Tibial nerve (tissue), 4 donors: ENCODE results near the gene PITPNM2. TPM values are rescaled to one million over a fixed set of nuclear protein-coding genes. Genes with fewer than 3 reads are reported as not detected.

ENCODE experiments used
- DNase-seq, 2 donors: peaks; one replicate each; pipeline ENCODE4 v3.0.0-alpha.2; 2019; ENCODE audit warnings: low spot score in 2 of 2
- H3K27ac ChIP-seq, 4 donors: fragments of 200-600 bp; sonication (generic) in 3 of 4; one replicate each; pipeline ENCODE4 v1.5.1; 2017 to 2019; ENCODE audit warnings: mild to moderate bottlenecking in 1 of 4
- H3K27me3 ChIP-seq, 2 donors: fragments of 200-600 bp; sonication (generic) in 1 of 2; one replicate each; pipeline versions ENCODE4 v1.5.1 to v1.6.0; 2017 to 2019
- H3K36me3 ChIP-seq, 3 donors: fragments of 200-600 bp; sonication (generic); one replicate each; pipeline ENCODE4 v1.5.1; 2018 to 2019
- H3K4me1 ChIP-seq, 4 donors: fragments of 200-600 bp; sonication (generic) in 3 of 4; one replicate each; pipeline ENCODE4 v1.5.1; 2017 to 2019
- H3K4me3 ChIP-seq, 4 donors: fragments of 200-600 bp; sonication (generic) in 3 of 4; one replicate each; pipeline ENCODE4 v1.5.1; 2017 to 2019; ENCODE audit warnings: mild to moderate bottlenecking in 1 of 4, moderate library complexity in 1 of 4
- H3K9me3 ChIP-seq, 4 donors: fragments of 200-600 bp; sonication (generic) in 3 of 4; one replicate each; pipeline ENCODE4 v1.5.1; 2017 to 2019
- EP300 ChIP-seq, 2 donors: sonication (generic); formaldehyde crosslinking; IDR thresholded peaks; one replicate each; pipeline ENCODE4 v1.6.1; 2017; ENCODE audit warnings: antibody characterized with exemption in 2 of 2, mild to moderate bottlenecking in 1 of 2
- POLR2A ChIP-seq, 2 donors: fragments of 450-650 bp; IDR thresholded peaks; one replicate each; pipeline ENCODE4 v1.6.1; 2017; ENCODE audit warnings: antibody characterized with exemption in 2 of 2, mild to moderate bottlenecking in 2 of 2, moderate library complexity in 2 of 2
- WGBS, 2 donors: methylation state at CpG; one replicate each; pipeline ENCODE4 v1.1.5; 2018; 5-methylcytosine and 5-hydroxymethylcytosine counted together
- total RNA-seq, 4 donors: library from RNA; depleted of rRNA; stranded (reverse); fragments of >200 nt; gene quantifications; one replicate each; pipeline ENCODE4 v1.1.0, GENCODE V29; 2016
- TF ChIP-seq, protein P1 (sequence below), 5 experiments: fragments of 200-600 bp in 3 of 5; fragments of 450-650 bp in 2 of 5; sonication (generic) in 3 of 5; IDR thresholded peaks; one replicate each; pipeline ENCODE4 v1.5.1; 2016 to 2019; ENCODE audit warnings: antibody characterized with exemption in 5 of 5, mild to moderate bottlenecking in 3 of 5, moderate library complexity in 2 of 5

Gene PITPNM2
- total RNA-seq, 4 donors from 2014 or later: 6.1 to 9.8 (median 9.0) TPM

DNA sequence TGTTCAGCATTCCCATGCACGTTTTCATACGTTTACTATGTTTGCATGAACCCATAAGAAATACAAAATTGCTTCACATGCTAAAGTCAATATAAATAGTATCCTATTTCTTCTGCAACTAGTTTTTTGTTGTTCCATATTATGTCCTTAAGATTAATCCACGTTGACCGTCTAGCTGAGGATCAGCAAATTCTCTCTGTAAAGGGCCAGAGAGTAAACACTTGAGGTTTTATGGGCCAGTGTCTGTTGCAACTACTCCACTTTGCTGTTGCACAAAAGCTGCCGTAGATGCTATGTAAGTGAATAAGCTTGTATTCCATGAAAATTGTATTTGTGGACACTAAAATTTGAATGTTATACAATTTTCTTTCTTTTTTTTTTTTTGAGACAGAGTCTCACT, 21.1 kb upstream of the PITPNM2 start:
- H3K4me3 ChIP-seq: no peak overlapping the region

GRCh38 chr12:123167329-123167728, 16.4 kb upstream of the PITPNM2 start:
- H3K36me3 ChIP-seq: peaks cover 0 to 45% (median 9%) of the 10 kb centered on the region in 3 donors
- no peak for DNase-seq
- no peak overlapping the region for H3K27ac ChIP-seq
- no peak overlapping the region for H3K4me3 ChIP-seq
- no peaks in the 10 kb centered on the region for H3K4me1 ChIP-seq
- WGBS, 2 donors: 46 to 47% methylated on average over 2 of the region's 2 CpGs
- no peaks in the 10 kb centered on the region for H3K27me3 ChIP-seq
- H3K9me3 ChIP-seq: no peaks in the 10 kb centered on the region
- TF ChIP-seq POLR2A (IDR thresholded peaks at IDR 0.05) (no peak), EP300 (IDR thresholded peaks at IDR 0.05) (no peak)
- TF ChIP-seq, protein P1, sequence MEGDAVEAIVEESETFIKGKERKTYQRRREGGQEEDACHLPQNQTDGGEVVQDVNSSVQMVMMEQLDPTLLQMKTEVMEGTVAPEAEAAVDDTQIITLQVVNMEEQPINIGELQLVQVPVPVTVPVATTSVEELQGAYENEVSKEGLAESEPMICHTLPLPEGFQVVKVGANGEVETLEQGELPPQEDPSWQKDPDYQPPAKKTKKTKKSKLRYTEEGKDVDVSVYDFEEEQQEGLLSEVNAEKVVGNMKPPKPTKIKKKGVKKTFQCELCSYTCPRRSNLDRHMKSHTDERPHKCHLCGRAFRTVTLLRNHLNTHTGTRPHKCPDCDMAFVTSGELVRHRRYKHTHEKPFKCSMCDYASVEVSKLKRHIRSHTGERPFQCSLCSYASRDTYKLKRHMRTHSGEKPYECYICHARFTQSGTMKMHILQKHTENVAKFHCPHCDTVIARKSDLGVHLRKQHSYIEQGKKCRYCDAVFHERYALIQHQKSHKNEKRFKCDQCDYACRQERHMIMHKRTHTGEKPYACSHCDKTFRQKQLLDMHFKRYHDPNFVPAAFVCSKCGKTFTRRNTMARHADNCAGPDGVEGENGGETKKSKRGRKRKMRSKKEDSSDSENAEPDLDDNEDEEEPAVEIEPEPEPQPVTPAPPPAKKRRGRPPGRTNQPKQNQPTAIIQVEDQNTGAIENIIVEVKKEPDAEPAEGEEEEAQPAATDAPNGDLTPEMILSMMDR (IDR thresholded peaks at IDR 0.05): no peak

More for the DNA sequence above, 21.1 kb upstream of the PITPNM2 start:
- Histone ChIP-seq H3K9me3 (no peaks in the 10 kb centered on the region), H3K4me1 (no peaks in the 10 kb centered on the region), H3K27ac (no peak overlapping the region), H3K27me3 (no peaks in the 10 kb centered on the region), H3K36me3 (peaks cover 0 to 14% (median 0%) of the 10 kb centered on the region in 3 donors)
- 68 to 79% methylated on average over 5 of the region's 5 CpGs for WGBS, 2 donors
- no peak for DNase-seq
- no peak for TF ChIP-seq EP300 (IDR thresholded peaks at IDR 0.05)
- TF ChIP-seq, protein P1 (IDR thresholded peaks at IDR 0.05): no peak
- no peak for TF ChIP-seq POLR2A (IDR thresholded peaks at IDR 0.05)

GRCh38 chr12:123165537-123165936, 14.6 kb upstream of the PITPNM2 start:
- 88 to 92% methylated on average over 4 of the region's 4 CpGs for WGBS, 2 donors

DNA sequence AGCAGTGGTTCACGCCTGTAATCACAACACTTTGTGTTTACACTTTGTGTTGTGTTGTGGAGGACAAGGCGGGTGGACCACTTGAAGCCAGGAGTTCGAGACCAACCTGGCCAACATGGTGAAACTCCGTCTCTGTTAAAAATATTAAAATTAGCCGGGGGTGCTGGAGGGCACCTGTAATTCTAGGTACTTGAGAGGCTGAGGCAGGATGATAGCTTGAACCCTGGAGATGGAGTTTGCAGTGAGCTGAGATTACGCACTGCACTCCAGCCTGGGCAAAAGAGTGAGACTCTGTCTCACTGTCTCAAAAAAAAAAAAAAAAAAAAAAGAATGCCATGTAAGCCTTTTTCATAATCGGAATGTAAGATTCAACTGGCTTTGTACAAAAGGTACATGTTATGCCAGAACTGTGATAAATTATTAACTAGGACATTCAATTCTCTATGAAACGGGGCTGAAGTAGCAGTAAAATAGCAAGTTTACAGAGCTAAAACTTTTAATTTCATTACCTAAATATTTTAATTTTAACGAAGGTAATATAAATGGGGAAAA, 13.9 kb upstream of the PITPNM2 start:
- no peaks in the 10 kb centered on the region for H3K27me3 ChIP-seq
- H3K27ac ChIP-seq: no peak overlapping the region
- no peaks in the 10 kb centered on the region for H3K4me1 ChIP-seq
- H3K4me3 ChIP-seq: no peak overlapping the region
- 92 to 93% methylated on average over 9 of the region's 9 CpGs for WGBS, 2 donors
- no peak for DNase-seq
- H3K36me3 ChIP-seq: peaks cover 0 to 54% (median 9%) of the 10 kb centered on the region in 3 donors
- TF ChIP-seq POLR2A (IDR thresholded peaks at IDR 0.05): no peak
- TF ChIP-seq, protein P1 (IDR thresholded peaks at IDR 0.05): no peak
- no peak for TF ChIP-seq EP300 (IDR thresholded peaks at IDR 0.05)
- H3K9me3 ChIP-seq: no peaks in the 10 kb centered on the region

More at GRCh38 chr12:123165537-123165936, 14.6 kb upstream of the PITPNM2 start:
- Histone ChIP-seq H3K4me3 (no peak overlapping the region), H3K4me1 (no peaks in the 10 kb centered on the region), H3K27me3 (no peaks in the 10 kb centered on the region), H3K9me3 (no peaks in the 10 kb centered on the region), H3K36me3 (peaks cover 0 to 49% (median 9%) of the 10 kb centered on the region in 3 donors), H3K27ac (no peak overlapping the region)
- no peak for TF ChIP-seq EP300 (IDR thresholded peaks at IDR 0.05)
- TF ChIP-seq, protein P1 (IDR thresholded peaks at IDR 0.05): no peak
- no peak for TF ChIP-seq POLR2A (IDR thresholded peaks at IDR 0.05)
- DNase-seq: no peak

DNA sequence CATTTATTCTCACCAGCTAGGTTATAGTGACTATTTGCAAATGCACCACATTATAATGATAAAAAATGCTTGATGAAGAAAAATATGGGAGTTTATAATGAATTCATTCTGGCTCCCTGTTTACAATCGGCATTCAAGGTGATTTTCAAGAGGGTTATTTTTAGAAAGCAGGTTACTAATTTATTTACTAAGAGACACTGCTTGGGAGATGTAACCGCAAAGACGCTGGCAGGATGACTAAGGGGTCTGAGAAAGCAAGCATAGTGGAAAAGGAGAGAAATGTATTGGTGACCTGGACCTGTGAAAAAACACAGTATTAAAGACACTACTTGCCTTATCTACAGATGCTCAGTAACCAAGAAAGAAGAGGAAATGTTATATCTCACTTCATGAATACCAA, 13.3 kb upstream of the PITPNM2 start:
- Histone ChIP-seq H3K36me3 (peaks cover 0 to 54% (median 9%) of the 10 kb centered on the region in 3 donors), H3K4me1 (no peaks in the 10 kb centered on the region), H3K4me3 (no peak overlapping the region), H3K9me3 (no peaks in the 10 kb centered on the region), H3K27me3 (no peaks in the 10 kb centered on the region), H3K27ac (no peak overlapping the region)
- WGBS, 2 donors: 93 to 96% methylated on average over 3 of the region's 3 CpGs
- no peak for DNase-seq
- TF ChIP-seq POLR2A (IDR thresholded peaks at IDR 0.05): no peak
- TF ChIP-seq EP300 (IDR thresholded peaks at IDR 0.05): no peak
- TF ChIP-seq, protein P1 (IDR thresholded peaks at IDR 0.05): no peak
